ENCODE data around the gene HNRNPAB. TPM values are rescaled to one million over a fixed set of nuclear protein-coding genes. Genes with fewer than 3 reads are reported as not detected.

The HNRNPAB gene
- total RNA-seq, 4 donors from 2014 or later = 98.4 to 135 (median 104) TPM

DNA sequence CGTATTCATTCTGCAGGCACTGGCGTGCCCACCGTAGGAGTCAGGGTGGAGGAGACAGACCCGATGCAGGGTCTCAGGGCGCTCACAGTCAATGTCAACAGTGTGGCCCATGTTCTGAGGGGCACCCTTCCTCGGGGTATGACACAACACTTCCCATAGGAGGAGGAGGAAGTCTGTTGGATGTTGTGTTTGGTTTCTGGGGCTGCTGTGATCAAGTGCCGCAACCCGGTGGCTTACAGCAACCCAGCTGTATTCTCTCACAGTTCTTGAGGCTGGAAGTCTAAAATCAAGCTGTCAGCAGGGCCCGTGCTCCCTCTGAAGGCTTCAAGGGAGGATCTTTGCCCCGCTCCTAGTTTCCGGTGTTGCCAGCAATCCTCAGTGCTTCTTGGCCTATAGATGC lies 5.6 kb upstream of the HNRNPAB start:
- Histone ChIP-seq H3K36me3 (no peaks in the 10 kb centered on the region), H3K27me3 (peaks cover 0 to 13% (median 0%) of the 10 kb centered on the region in 4 donors), H3K4me1 (peaks cover 0 to 3% (median 2%) of the 10 kb centered on the region in 4 donors), H3K4me3 (no peak overlapping the region), H3K27ac (replicated peaks in 1 of 4) (no peak overlapping the region), H3K9me3 (no peaks in the 10 kb centered on the region)
- TF ChIP-seq POLR2A (IDR thresholded peaks at IDR 0.05; ENCODE audit: low read depth) = no peak
- TF ChIP-seq, protein P1, sequence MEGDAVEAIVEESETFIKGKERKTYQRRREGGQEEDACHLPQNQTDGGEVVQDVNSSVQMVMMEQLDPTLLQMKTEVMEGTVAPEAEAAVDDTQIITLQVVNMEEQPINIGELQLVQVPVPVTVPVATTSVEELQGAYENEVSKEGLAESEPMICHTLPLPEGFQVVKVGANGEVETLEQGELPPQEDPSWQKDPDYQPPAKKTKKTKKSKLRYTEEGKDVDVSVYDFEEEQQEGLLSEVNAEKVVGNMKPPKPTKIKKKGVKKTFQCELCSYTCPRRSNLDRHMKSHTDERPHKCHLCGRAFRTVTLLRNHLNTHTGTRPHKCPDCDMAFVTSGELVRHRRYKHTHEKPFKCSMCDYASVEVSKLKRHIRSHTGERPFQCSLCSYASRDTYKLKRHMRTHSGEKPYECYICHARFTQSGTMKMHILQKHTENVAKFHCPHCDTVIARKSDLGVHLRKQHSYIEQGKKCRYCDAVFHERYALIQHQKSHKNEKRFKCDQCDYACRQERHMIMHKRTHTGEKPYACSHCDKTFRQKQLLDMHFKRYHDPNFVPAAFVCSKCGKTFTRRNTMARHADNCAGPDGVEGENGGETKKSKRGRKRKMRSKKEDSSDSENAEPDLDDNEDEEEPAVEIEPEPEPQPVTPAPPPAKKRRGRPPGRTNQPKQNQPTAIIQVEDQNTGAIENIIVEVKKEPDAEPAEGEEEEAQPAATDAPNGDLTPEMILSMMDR (IDR thresholded peaks at IDR 0.05) = no peak
- no peak for TF ChIP-seq POLR2AphosphoS5 (IDR thresholded peaks at IDR 0.05)
- TF ChIP-seq EP300 (IDR thresholded peaks at IDR 0.05) = no peak
- no peak for DNase-seq (ENCODE audit: extremely low spot score)
- intact Hi-C loops (cut with DNase I) = no loop called here
- WGBS = 73% methylated on average over 11 of the region's 11 CpGs

DNA sequence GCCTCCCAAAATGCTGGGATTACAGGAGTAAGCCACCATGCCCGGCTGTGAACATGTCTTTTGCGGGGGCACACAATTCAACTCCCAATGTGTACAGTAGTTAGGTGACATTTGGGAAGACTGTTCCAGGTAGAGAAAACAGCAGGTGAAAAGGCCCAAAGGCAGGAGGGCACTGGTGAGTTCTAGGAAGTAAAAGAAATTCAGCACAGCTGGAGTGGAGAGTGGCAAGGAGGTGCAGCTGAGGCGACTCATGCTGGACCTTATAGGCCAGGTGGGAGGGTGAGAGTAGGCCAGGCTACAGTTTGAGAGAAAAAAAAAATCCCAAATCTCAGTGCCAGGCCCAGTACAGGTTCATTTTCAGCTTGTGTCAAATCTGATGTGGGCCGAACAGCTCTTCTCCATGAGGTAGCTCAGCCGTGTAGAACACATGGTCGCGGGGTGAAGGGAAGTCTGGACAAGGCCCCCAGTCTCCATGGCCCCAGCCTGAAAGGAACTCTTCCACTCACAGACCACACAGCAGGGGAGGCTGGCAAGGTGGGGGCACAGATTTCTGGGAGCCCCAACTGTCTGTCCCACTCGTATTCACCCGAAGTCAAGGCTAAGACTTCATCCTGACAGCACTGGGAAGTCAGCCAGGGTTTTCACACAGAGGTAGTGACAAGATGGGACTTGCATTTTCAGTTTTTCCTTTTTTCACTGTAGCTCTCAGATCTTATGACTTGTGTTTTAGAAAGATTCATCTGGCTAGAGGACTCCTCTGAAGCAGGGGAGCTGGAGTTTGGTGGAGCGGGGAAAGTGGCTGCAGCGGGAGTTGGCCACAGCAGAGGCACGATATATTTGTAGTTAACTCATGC lies 4.5 kb upstream of the HNRNPAB start:
- intact Hi-C loops (cut with DNase I) = loop anchor here (5.0 kb wide), 1 partner anchor 48 kb away; the partner anchor contains the start of gene NHP2
- TF ChIP-seq POLR2A (IDR thresholded peaks at IDR 0.05; ENCODE audit: low read depth) (no peak), POLR2AphosphoS5 (IDR thresholded peaks at IDR 0.05) (no peak), EP300 (IDR thresholded peaks at IDR 0.05) (no peak)
- TF ChIP-seq, protein P1 (IDR thresholded peaks at IDR 0.05) = no peak
- Histone ChIP-seq H3K36me3 (no peaks in the 10 kb centered on the region), H3K4me1 (peaks cover 0 to 6% (median 4%) of the 10 kb centered on the region in 4 donors), H3K9me3 (no peaks in the 10 kb centered on the region), H3K4me3 (no peak overlapping the region), H3K27me3 (peaks cover 0 to 2% (median 0%) of the 10 kb centered on the region in 4 donors), H3K27ac (replicated peaks in 1 of 4) (no peak overlapping the region)
- DNase-seq (ENCODE audit: extremely low spot score) = no peak
- 80% methylated on average over 12 of the region's 12 CpGs for WGBS

DNA sequence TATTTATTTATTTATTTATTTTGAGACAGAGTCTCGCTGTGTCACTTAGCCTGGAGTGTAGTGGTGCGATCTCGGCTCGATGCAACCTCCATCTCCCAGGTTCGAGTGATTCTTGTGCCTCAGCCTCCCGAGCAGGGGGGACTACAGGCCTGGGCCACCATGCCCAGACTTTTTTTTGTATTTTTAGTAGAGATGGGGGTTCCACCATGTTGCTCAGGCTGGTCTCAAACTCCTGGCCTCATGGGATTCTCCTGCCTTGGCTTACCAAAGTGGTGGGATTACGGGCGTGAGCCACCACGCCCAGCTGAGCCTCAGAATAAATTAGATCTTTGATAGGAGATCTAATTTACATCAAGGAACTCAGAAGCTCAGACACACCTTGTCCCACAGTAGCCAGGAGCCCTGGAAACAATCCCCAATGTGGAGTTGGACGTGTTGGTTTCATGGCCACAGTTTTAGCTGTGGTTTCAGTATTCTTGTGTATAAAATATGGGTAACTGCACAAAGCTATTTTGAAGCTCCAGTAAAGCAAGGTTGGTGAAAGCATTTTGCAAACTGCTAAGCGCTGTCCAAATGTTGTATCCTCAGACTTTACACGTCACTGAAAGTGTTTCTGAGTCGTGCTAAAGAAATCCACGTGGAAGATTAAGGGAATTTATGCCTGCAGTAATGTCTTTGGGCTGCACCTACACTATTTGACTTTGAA lies 3.0 kb upstream of the HNRNPAB start:
- 90% methylated on average over 14 of the region's 14 CpGs for WGBS
- no peak overlapping the region for H3K4me3 ChIP-seq
- H3K27ac ChIP-seq (replicated peaks in 1 of 4) = no peak overlapping the region
- no peaks in the 10 kb centered on the region for H3K9me3 ChIP-seq
- H3K4me1 ChIP-seq = peaks cover 10 to 17% (median 13%) of the 10 kb centered on the region in 4 donors
- no peak for DNase-seq (ENCODE audit: extremely low spot score)
- no peaks in the 10 kb centered on the region for H3K27me3 ChIP-seq
- peaks cover 0 to 5% (median 2%) of the 10 kb centered on the region in 4 donors for H3K36me3 ChIP-seq
- no peak for TF ChIP-seq POLR2A (IDR thresholded peaks at IDR 0.05; ENCODE audit: low read depth)
- no peak for TF ChIP-seq EP300 (IDR thresholded peaks at IDR 0.05)
- TF ChIP-seq, protein P1 (IDR thresholded peaks at IDR 0.05) = no peak
- TF ChIP-seq POLR2AphosphoS5 (IDR thresholded peaks at IDR 0.05) = no peak
- intact Hi-C loops (cut with DNase I) = loop anchor here (5.0 kb wide), 1 partner anchor 49 kb away; the partner anchor contains the start of gene NHP2

DNA sequence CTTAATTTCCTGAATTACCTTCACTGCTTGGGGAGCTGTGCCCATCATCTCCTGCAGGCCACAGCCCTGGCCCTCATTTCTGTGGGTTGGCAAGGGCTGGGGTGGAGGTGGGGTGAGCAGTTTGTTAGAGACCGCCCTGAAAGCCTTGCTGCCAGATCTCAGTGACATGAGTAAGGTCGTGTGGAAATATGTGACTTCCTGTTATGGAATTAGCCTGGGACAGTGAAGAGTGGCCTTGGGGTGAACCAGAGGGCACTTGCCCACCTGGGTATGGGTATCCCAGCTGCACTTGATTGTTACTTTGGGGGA lies 2.5 kb upstream of the HNRNPAB start:
- Histone ChIP-seq H3K27ac (replicated peaks in 1 of 4) (no peak overlapping the region), H3K4me1 (peaks cover 16 to 22% (median 18%) of the 10 kb centered on the region in 4 donors), H3K4me3 (no peak overlapping the region), H3K27me3 (no peaks in the 10 kb centered on the region), H3K36me3 (peaks cover 0 to 10% (median 7%) of the 10 kb centered on the region in 4 donors), H3K9me3 (no peaks in the 10 kb centered on the region)
- intact Hi-C loops (cut with DNase I) = loop anchor here (5.0 kb wide), 1 partner anchor 50 kb away; the partner anchor contains the start of gene NHP2
- WGBS = 39% methylated on average over 2 of the region's 2 CpGs
- DNase-seq (ENCODE audit: extremely low spot score) = no peak
- TF ChIP-seq, protein P1 (IDR thresholded peaks at IDR 0.05) = no peak
- no peak for TF ChIP-seq POLR2AphosphoS5 (IDR thresholded peaks at IDR 0.05)
- TF ChIP-seq POLR2A (IDR thresholded peaks at IDR 0.05; ENCODE audit: low read depth) = no peak
- no peak for TF ChIP-seq EP300 (IDR thresholded peaks at IDR 0.05)
